ENCODE results near the gene ENOX1. TPM values are rescaled to one million over a fixed set of nuclear protein-coding genes. Genes with fewer than 3 reads are reported as not detected.

Gene ENOX1
- total and polyA plus RNA-seq, 2 donors (not counting 3 experiments of a cell fraction or from before 2014, with no cell fraction given) = 0.17 to 0.97 TPM

DNA sequence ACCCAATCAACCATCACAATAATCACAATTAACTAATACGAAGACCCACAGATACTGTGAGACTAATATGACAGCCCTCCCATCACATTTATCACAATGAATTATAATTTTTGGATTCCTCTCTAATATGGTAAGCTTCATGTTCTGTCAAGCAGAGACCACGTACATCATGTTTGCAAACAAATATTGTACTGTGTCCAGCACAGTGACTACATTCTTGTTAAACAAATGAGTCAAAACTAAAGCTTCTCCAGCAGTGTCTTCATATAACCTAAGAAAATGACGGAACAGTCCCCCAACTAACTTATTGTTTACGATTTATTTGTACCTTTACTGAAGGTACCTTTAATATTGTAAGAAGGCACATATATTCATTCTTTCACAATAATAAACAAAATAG, 292.6 kb downstream of the ENOX1 start:
- no peak for FAIRE-seq
- H3K27me3 ChIP-seq (ENCODE audit: control insufficient read depth in 2 of 2, insufficient read depth in 2 of 2, low read length in 2 of 2) = no peaks in the 10 kb centered on the region
- ChIA-PET POLR2A (no interaction called here), CTCF (no interaction called here)
- no peaks in the 10 kb centered on the region for H3K36me3 ChIP-seq (ENCODE audit: control insufficient read depth in 2 of 2, extremely low read depth in 1 of 2, insufficient read depth in 2 of 2, low read length in 2 of 2)
- H3K27ac ChIP-seq (ENCODE audit: insufficient read depth, low read depth, low read length) = no peak overlapping the region
- H3K4me1 ChIP-seq (ENCODE audit: control insufficient read depth, extremely low read depth, insufficient read depth, low read length) = no peaks in the 10 kb centered on the region
- H3K4me3 ChIP-seq (replicated peaks in 1 of 3; ENCODE audit: insufficient read depth in 1 of 3, low read depth in 1 of 3, low read length in 3 of 3) = no peak overlapping the region
- no TSS peak for BruUV-seq (replicated peaks)
- dilution Hi-C loops (cut with MboI; ENCODE audit: extremely low pct_ligation_motif_present, low sequenced_read_pairs) (no loop called here), intact Hi-C loops (cut with micrococcal nuclease) (no loop called here)
- H2AFZ ChIP-seq (ENCODE audit: low read depth, low read length) = no peak overlapping the region
- H3K9me3 ChIP-seq (replicated peaks; ENCODE audit: control insufficient read depth, insufficient read depth, low read length) = no peaks in the 10 kb centered on the region
- no peak overlapping the region for H3K9ac ChIP-seq (replicated peaks; ENCODE audit: extremely low read depth, insufficient read depth, low read length)
- no peak for DNase-seq (ENCODE audit: low read depth, low spot score)
- no peaks in the 10 kb centered on the region for H3K9me1 ChIP-seq (replicated peaks; ENCODE audit: control insufficient read depth, extremely low read depth, insufficient read depth, low read length)
- no peak overlapping the region for H3K4me2 ChIP-seq (ENCODE audit: insufficient read depth, low read length)
- H4K20me1 ChIP-seq (replicated peaks; ENCODE audit: control insufficient read depth, extremely low read depth, insufficient read depth, low read length) = no peaks in the 10 kb centered on the region
- TF ChIP-seq, protein P1, sequence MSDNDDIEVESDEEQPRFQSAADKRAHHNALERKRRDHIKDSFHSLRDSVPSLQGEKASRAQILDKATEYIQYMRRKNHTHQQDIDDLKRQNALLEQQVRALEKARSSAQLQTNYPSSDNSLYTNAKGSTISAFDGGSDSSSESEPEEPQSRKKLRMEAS (IDR thresholded peaks at IDR 0.05; ENCODE audit: insufficient read depth, insufficient read length) = no peak
- TF ChIP-seq POLR2A (IDR thresholded peaks at IDR 0.05; ENCODE audit: low read depth, low read length) (no peak), FOS (IDR thresholded peaks at IDR 0.05; ENCODE audit: borderline replicate concordance, insufficient read depth, low read length) (no peak), EZH2 (IDR thresholded peaks at IDR 0.05; ENCODE audit: borderline replicate concordance, low read depth, low read length, severe bottlenecking) (no peak), GATA2 (IDR thresholded peaks at IDR 0.05; ENCODE audit: insufficient read depth, insufficient read length, low read depth, low read length) (no peak), JUN (IDR thresholded peaks at IDR 0.05; ENCODE audit: borderline replicate concordance, insufficient read depth, insufficient read length, low read depth) (no peak)
- TF ChIP-seq, protein P2, sequence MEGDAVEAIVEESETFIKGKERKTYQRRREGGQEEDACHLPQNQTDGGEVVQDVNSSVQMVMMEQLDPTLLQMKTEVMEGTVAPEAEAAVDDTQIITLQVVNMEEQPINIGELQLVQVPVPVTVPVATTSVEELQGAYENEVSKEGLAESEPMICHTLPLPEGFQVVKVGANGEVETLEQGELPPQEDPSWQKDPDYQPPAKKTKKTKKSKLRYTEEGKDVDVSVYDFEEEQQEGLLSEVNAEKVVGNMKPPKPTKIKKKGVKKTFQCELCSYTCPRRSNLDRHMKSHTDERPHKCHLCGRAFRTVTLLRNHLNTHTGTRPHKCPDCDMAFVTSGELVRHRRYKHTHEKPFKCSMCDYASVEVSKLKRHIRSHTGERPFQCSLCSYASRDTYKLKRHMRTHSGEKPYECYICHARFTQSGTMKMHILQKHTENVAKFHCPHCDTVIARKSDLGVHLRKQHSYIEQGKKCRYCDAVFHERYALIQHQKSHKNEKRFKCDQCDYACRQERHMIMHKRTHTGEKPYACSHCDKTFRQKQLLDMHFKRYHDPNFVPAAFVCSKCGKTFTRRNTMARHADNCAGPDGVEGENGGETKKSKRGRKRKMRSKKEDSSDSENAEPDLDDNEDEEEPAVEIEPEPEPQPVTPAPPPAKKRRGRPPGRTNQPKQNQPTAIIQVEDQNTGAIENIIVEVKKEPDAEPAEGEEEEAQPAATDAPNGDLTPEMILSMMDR (IDR thresholded peaks at IDR 0.05; ENCODE audit: extremely low read depth in 1 of 2, insufficient read depth in 1 of 2, low read depth in 1 of 2, low read length in 2 of 2) = no peak
- no peaks in the 10 kb centered on the region for H3K79me2 ChIP-seq (ENCODE audit: control insufficient read depth, insufficient read depth, low read length)
